ENCODE results near the gene CHTF8. TPM values are rescaled to one million over a fixed set of nuclear protein-coding genes. Genes with fewer than 3 reads are reported as not detected.

Gene CHTF8
- total RNA-seq, 1 donor from 2014 or later, result 169 TPM

GRCh38 chr16:69085032-69085695 lies 47.2 kb downstream of the CHTF8 start:
- no peak for TF ChIP-seq CTCF (IDR thresholded peaks at IDR 0.05; ENCODE audit: unreplicated experiment)
- no peaks in the 10 kb centered on the region for H3K9me3 Mint-ChIP-seq (ENCODE audit: unreplicated experiment)
- no peak for DNase-seq (ENCODE audit: low spot score)
- H3K36me3 Mint-ChIP-seq (ENCODE audit: low read depth, unreplicated experiment), result no peaks in the 10 kb centered on the region
- H3K4me1 Mint-ChIP-seq (ENCODE audit: unreplicated experiment), result peaks cover 21% of the 10 kb centered on the region
- no peak overlapping the region for H3K27ac Mint-ChIP-seq (ENCODE audit: unreplicated experiment)
- peaks cover 8% of the 10 kb centered on the region for H3K27me3 Mint-ChIP-seq (ENCODE audit: unreplicated experiment)
- no peak overlapping the region for H3K4me3 Mint-ChIP-seq (ENCODE audit: unreplicated experiment)

GRCh38 chr16:69084289-69084688 lies 48.1 kb downstream of the CHTF8 start:
- H3K9me3 Mint-ChIP-seq (ENCODE audit: unreplicated experiment), result no peaks in the 10 kb centered on the region
- peaks cover 16% of the 10 kb centered on the region for H3K4me1 Mint-ChIP-seq (ENCODE audit: unreplicated experiment)
- no peak overlapping the region for H3K27ac Mint-ChIP-seq (ENCODE audit: unreplicated experiment)
- no peak for TF ChIP-seq CTCF (IDR thresholded peaks at IDR 0.05; ENCODE audit: unreplicated experiment)
- peaks cover 8% of the 10 kb centered on the region for H3K27me3 Mint-ChIP-seq (ENCODE audit: unreplicated experiment)
- no peak overlapping the region for H3K4me3 Mint-ChIP-seq (ENCODE audit: unreplicated experiment)
- DNase-seq (ENCODE audit: low spot score), result no peak
- no peaks in the 10 kb centered on the region for H3K36me3 Mint-ChIP-seq (ENCODE audit: low read depth, unreplicated experiment)

GRCh38 chr16:69083306-69083941 lies 49.0 kb downstream of the CHTF8 start:
- peaks cover 7% of the 10 kb centered on the region for H3K27me3 Mint-ChIP-seq (ENCODE audit: unreplicated experiment)
- no peak for TF ChIP-seq CTCF (IDR thresholded peaks at IDR 0.05; ENCODE audit: unreplicated experiment)
- DNase-seq (ENCODE audit: low spot score), result no peak
- no peaks in the 10 kb centered on the region for H3K36me3 Mint-ChIP-seq (ENCODE audit: low read depth, unreplicated experiment)
- no peaks in the 10 kb centered on the region for H3K9me3 Mint-ChIP-seq (ENCODE audit: unreplicated experiment)
- no peak overlapping the region for H3K27ac Mint-ChIP-seq (ENCODE audit: unreplicated experiment)
- no peak overlapping the region for H3K4me3 Mint-ChIP-seq (ENCODE audit: unreplicated experiment)
- H3K4me1 Mint-ChIP-seq (ENCODE audit: unreplicated experiment), result peaks cover 13% of the 10 kb centered on the region

GRCh38 chr16:69079697-69080096 lies 52.7 kb downstream of the CHTF8 start:
- peaks cover 8% of the 10 kb centered on the region for H3K4me1 Mint-ChIP-seq (ENCODE audit: unreplicated experiment)
- H3K27ac Mint-ChIP-seq (ENCODE audit: unreplicated experiment), result no peak overlapping the region
- DNase-seq (ENCODE audit: low spot score), result no peak
- no peak overlapping the region for H3K4me3 Mint-ChIP-seq (ENCODE audit: unreplicated experiment)
- H3K27me3 Mint-ChIP-seq (ENCODE audit: unreplicated experiment), result peaks cover 2% of the 10 kb centered on the region
- H3K9me3 Mint-ChIP-seq (ENCODE audit: unreplicated experiment), result no peaks in the 10 kb centered on the region
- TF ChIP-seq CTCF (IDR thresholded peaks at IDR 0.05; ENCODE audit: unreplicated experiment), result no peak
- no peaks in the 10 kb centered on the region for H3K36me3 Mint-ChIP-seq (ENCODE audit: low read depth, unreplicated experiment)

GRCh38 chr16:69078073-69078472 lies 54.3 kb downstream of the CHTF8 start:
- no peak for TF ChIP-seq CTCF (IDR thresholded peaks at IDR 0.05; ENCODE audit: unreplicated experiment)
- Mint-ChIP-seq H3K9me3 (ENCODE audit: unreplicated experiment) (no peaks in the 10 kb centered on the region), H3K4me3 (ENCODE audit: unreplicated experiment) (no peak overlapping the region), H3K27me3 (ENCODE audit: unreplicated experiment) (no peaks in the 10 kb centered on the region), H3K4me1 (ENCODE audit: unreplicated experiment) (peaks cover 7% of the 10 kb centered on the region), H3K27ac (ENCODE audit: unreplicated experiment) (no peak overlapping the region), H3K36me3 (ENCODE audit: low read depth, unreplicated experiment) (no peaks in the 10 kb centered on the region)
- DNase-seq (ENCODE audit: low spot score), result no peak

Measured in endothelial cell (in vitro differentiated cells).